ENCODE measurements around the gene SLC40A1. TPM values are rescaled to one million over a fixed set of nuclear protein-coding genes. Genes with fewer than 3 reads are reported as not detected.

The SLC40A1 gene, protein sequence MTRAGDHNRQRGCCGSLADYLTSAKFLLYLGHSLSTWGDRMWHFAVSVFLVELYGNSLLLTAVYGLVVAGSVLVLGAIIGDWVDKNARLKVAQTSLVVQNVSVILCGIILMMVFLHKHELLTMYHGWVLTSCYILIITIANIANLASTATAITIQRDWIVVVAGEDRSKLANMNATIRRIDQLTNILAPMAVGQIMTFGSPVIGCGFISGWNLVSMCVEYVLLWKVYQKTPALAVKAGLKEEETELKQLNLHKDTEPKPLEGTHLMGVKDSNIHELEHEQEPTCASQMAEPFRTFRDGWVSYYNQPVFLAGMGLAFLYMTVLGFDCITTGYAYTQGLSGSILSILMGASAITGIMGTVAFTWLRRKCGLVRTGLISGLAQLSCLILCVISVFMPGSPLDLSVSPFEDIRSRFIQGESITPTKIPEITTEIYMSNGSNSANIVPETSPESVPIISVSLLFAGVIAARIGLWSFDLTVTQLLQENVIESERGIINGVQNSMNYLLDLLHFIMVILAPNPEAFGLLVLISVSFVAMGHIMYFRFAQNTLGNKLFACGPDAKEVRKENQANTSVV
- polyA plus RNA-seq (2013) = 313 and 338 TPM in 2 replicates

DNA sequence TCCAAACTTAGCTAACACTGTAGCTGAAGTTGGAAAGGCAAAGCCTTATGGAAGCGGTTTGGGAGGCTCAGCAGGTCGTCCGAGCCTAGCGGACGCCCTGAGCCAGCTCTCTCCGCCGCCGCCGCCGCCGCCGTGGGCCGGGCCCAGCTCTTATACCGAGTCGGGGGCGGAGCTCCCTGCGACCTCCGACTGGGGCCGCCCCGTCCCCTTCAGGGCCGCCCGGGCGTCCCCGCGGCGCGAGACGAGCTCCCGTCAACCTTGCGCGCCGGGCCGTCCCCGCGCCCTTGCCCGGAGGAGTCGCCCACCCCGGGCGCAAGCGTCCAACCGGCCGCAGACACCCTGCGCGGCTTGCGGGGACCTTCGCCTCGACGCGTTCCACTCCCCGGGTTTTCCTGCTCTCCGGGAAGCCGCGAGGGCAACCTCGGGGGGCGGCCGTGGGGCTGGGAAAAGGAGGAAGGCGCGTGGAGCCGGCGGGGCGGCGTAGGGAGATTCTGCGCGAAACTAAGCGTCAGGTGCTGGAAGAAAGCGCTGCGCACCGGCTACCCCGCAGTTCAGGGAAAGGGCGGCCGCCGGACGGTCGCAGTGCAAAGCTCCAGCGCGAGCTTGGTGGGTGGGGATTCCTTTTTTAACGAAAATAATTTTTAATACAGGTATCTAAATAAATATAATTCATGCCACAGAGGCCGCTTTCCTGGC is at the start of gene SLC40A1:
Gene SLC40A1, minus strand, starts transcription at position 129 of the 696 bp plus-strand sequence. CDS start 326 bp downstream, outside the sequence.
- peak within 1 kb of the TSS; percentile 83 for H2BK5ac ChIP-seq (ENCODE audit: low read depth, low read length, poor library complexity)
- peak within 1 kb of the TSS; percentile 89 for H2AK5ac ChIP-seq (ENCODE audit: low read length)
- H3K79me2 ChIP-seq (ENCODE audit: control insufficient read depth, insufficient read depth, low read length, poor library complexity) = peaks cover 9% of the 10 kb centered on the region
- H2BK120ac ChIP-seq (ENCODE audit: insufficient read depth, low read length, poor library complexity) = peak within 1 kb of the TSS; percentile 80
- peak within 1 kb of the TSS; percentile 98 for H2AFZ ChIP-seq (ENCODE audit: insufficient read depth, low read length, poor library complexity)
- H3K23ac ChIP-seq (ENCODE audit: low read length) = no peak within 1 kb of the TSS
- peak within 1 kb of the TSS; percentile 86 for H3K14ac ChIP-seq (ENCODE audit: low read length)
- no peaks in the 10 kb centered on the region for H3K9me3 ChIP-seq (ENCODE audit: insufficient read depth, low read depth, low read length)
- peak within 1 kb of the TSS; percentile 62 for H3K4me2 ChIP-seq (ENCODE audit: low read length)
- H3K36me3 ChIP-seq (ENCODE audit: control insufficient read depth in 1 of 2, insufficient read depth in 2 of 2, low read length in 2 of 2) = no peaks in the 10 kb centered on the region
- peak within 1 kb of the TSS; percentile 91 for H2BK12ac ChIP-seq (ENCODE audit: low read length)
- peak within 1 kb of the TSS; percentile 83 for H3K27ac ChIP-seq (ENCODE audit: low read depth, low read length)
- H3K79me1 ChIP-seq (ENCODE audit: low read length) = peaks cover 14% of the 10 kb centered on the region
- peak within 1 kb of the TSS; percentile 92 for H3K18ac ChIP-seq (ENCODE audit: low read length)
- peak within 1 kb of the TSS; percentile 82 for H4K8ac ChIP-seq (ENCODE audit: low read depth, low read length)
- peak within 1 kb of the TSS; percentile 70 for H3K9ac ChIP-seq (ENCODE audit: low read length)
- H3K4me3 ChIP-seq (ENCODE audit: low read depth, low read length) = peak within 1 kb of the TSS; percentile 78
- peaks cover 9 to 13% of the 10 kb centered on the region in 2 experiments for H3K4me1 ChIP-seq (ENCODE audit: control insufficient read depth in 1 of 2, insufficient read depth in 2 of 2, low read length in 2 of 2)
- peak within 1 kb of the TSS; percentile 96 for H4K12ac ChIP-seq (ENCODE audit: low read depth, low read length)
- peak; percentile 35 to 58 for DNase-seq
- peak within 1 kb of the TSS; percentile 83 for H4K91ac ChIP-seq (ENCODE audit: low read depth, low read length)
- no peaks in the 10 kb centered on the region for H3K27me3 ChIP-seq (ENCODE audit: insufficient read depth, low read length)
- no CpG with 5 or more reads among the region's 78 CpGs for WGBS (ENCODE audit: extremely low coverage, insufficient coverage, insufficient read length)
- H3K4ac ChIP-seq (ENCODE audit: low read depth, low read length) = peak within 1 kb of the TSS; percentile 71

DNA sequence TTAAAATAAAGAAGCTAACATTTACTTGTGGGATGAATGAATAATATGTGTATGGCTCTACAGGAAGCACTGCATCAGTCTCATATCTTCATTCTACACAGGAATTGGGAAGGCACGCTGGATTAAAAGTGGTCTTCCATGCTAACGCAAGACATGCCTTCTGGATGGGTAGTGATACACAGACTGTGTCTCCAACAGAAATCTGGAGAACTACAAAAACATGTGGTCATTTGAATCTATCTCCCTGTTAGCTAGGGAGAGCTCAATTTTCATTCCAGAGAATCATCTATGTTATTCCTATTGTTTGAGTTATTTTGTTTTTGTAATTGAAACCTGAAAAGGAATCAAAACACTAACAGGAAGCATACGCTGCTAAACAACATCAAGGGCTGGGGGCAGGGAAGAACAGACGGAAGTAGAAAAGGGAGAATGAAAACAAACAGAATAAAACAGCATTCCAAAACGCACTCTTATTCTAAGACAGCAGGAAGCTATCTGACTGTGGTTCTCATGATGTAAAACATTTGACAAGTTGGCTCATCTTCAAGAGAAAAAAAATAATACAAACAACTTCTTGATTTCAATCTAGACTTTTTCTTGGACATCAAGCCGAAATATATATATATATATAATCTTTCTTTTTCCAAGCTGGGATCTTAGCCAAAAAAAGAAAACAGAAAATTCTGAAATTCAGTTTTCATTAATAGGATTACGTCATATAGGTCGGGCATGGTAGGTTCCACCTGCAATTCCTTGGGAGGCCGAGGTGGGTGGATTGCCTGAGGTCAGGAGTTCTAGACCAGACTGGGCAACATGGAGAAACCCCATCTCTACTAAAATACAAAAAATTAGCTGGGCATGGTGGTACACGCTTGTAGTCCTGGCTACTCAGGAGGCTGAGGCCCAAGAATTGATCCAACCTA is 49.2 kb upstream of the SLC40A1 start:
- Histone ChIP-seq H2AFZ (ENCODE audit: insufficient read depth, low read length, poor library complexity) (no peak overlapping the region), H3K18ac (ENCODE audit: low read length) (no peak overlapping the region), H2BK12ac (ENCODE audit: low read length) (peak overlapping the region; percentile 64), H2AK5ac (ENCODE audit: low read length) (peak overlapping the region; percentile 14), H3K9ac (ENCODE audit: low read length) (no peak overlapping the region), H2BK5ac (ENCODE audit: low read depth, low read length, poor library complexity) (no peak overlapping the region), H3K4me2 (ENCODE audit: low read length) (no peak overlapping the region), H3K23ac (ENCODE audit: low read length) (no peak overlapping the region), H3K27me3 (ENCODE audit: insufficient read depth, low read length) (no peaks in the 10 kb centered on the region), H4K91ac (ENCODE audit: low read depth, low read length) (no peak overlapping the region), H3K14ac (ENCODE audit: low read length) (no peak overlapping the region), H3K27ac (ENCODE audit: low read depth, low read length) (no peak overlapping the region), H3K4me3 (ENCODE audit: low read depth, low read length) (no peak overlapping the region), H4K12ac (ENCODE audit: low read depth, low read length) (no peak overlapping the region), H3K36me3 (ENCODE audit: control insufficient read depth in 1 of 2, insufficient read depth in 2 of 2, low read length in 2 of 2) (no peaks in the 10 kb centered on the region), H3K79me1 (ENCODE audit: low read length) (peaks cover 2% of the 10 kb centered on the region), H4K8ac (ENCODE audit: low read depth, low read length) (no peak overlapping the region), H3K4me1 (ENCODE audit: control insufficient read depth in 1 of 2, insufficient read depth in 2 of 2, low read length in 2 of 2) (peaks cover 0 to 4% of the 10 kb centered on the region in 2 experiments), H3K9me3 (ENCODE audit: insufficient read depth, low read depth, low read length) (no peaks in the 10 kb centered on the region), H3K4ac (ENCODE audit: low read depth, low read length) (no peak overlapping the region), H2BK120ac (ENCODE audit: insufficient read depth, low read length, poor library complexity) (no peak overlapping the region), H3K79me2 (ENCODE audit: control insufficient read depth, insufficient read depth, low read length, poor library complexity) (no peaks in the 10 kb centered on the region)
- no CpG with 5 or more reads among the region's 10 CpGs for WGBS (ENCODE audit: extremely low coverage, insufficient coverage, insufficient read length)
- DNase-seq = no peak

DNA sequence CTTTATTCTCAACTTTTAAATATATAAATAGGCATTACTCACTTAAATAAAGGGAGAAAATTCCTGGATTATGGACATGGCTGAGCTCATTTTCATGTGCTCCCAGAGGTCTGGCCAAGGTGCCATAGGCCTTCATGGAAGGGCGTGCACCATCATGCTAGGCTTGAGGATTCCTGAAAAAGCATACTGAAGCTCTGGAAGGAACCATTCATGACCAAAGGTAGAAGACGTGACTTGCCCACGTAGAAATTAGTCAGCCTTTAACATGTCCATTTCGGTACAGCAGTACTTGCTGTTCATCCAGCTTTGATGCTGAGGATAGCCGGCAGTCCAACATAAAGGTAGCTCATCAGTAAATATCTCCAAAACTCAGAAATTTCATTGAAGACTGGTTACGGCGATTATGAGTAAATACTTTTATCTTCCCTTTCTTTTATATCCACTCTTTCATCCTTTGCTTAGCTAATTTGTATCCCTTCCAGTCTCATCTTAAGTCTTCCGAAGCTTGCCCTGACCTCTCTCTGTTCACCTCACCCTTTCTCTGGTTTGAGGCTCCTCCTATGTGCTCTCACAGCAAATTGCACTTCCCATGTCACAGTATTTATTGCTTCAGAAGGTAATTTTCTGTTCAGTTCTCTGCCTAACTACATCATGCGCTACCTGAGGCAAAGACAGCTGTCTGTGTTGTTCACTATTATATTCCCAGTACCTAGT is 48.4 kb upstream of the SLC40A1 start:
- no peak overlapping the region for H2BK12ac ChIP-seq (ENCODE audit: low read length)
- no peak overlapping the region for H2BK5ac ChIP-seq (ENCODE audit: low read depth, low read length, poor library complexity)
- H3K79me1 ChIP-seq (ENCODE audit: low read length) = peaks cover 2% of the 10 kb centered on the region
- no peaks in the 10 kb centered on the region for H3K9me3 ChIP-seq (ENCODE audit: insufficient read depth, low read depth, low read length)
- H3K79me2 ChIP-seq (ENCODE audit: control insufficient read depth, insufficient read depth, low read length, poor library complexity) = no peaks in the 10 kb centered on the region
- peak overlapping the region; percentile 79 for H2BK120ac ChIP-seq (ENCODE audit: insufficient read depth, low read length, poor library complexity)
- no peaks in the 10 kb centered on the region for H3K27me3 ChIP-seq (ENCODE audit: insufficient read depth, low read length)
- H3K14ac ChIP-seq (ENCODE audit: low read length) = no peak overlapping the region
- H3K4me3 ChIP-seq (ENCODE audit: low read depth, low read length) = no peak overlapping the region
- no peak overlapping the region for H4K12ac ChIP-seq (ENCODE audit: low read depth, low read length)
- H2AFZ ChIP-seq (ENCODE audit: insufficient read depth, low read length, poor library complexity) = no peak overlapping the region
- H4K91ac ChIP-seq (ENCODE audit: low read depth, low read length) = peak overlapping the region; percentile 22
- DNase-seq = no peak
- no CpG with 5 or more reads among the region's 9 CpGs for WGBS (ENCODE audit: extremely low coverage, insufficient coverage, insufficient read length)
- no peak overlapping the region for H3K9ac ChIP-seq (ENCODE audit: low read length)
- no peak overlapping the region for H3K4ac ChIP-seq (ENCODE audit: low read depth, low read length)
- H2AK5ac ChIP-seq (ENCODE audit: low read length) = peak overlapping the region; percentile 88
- peak overlapping the region; percentile 58 for H4K8ac ChIP-seq (ENCODE audit: low read depth, low read length)
- no peak overlapping the region for H3K23ac ChIP-seq (ENCODE audit: low read length)
- no peak overlapping the region for H3K4me2 ChIP-seq (ENCODE audit: low read length)
- no peak overlapping the region for H3K18ac ChIP-seq (ENCODE audit: low read length)
- no peak overlapping the region for H3K27ac ChIP-seq (ENCODE audit: low read depth, low read length)
- peaks cover 0 to 7% of the 10 kb centered on the region in 2 experiments for H3K4me1 ChIP-seq (ENCODE audit: control insufficient read depth in 1 of 2, insufficient read depth in 2 of 2, low read length in 2 of 2)
- H3K36me3 ChIP-seq (ENCODE audit: control insufficient read depth in 1 of 2, insufficient read depth in 2 of 2, low read length in 2 of 2) = no peaks in the 10 kb centered on the region

All from trophoblast cell (in vitro differentiated cells and primary cell).